Bronchial epithelial cell (primary cell): ENCODE results near the gene SPTAN1. TPM values are rescaled to one million over a fixed set of nuclear protein-coding genes. Genes with fewer than 3 reads are reported as not detected.

ENCODE experiments used
- DNase-seq: peaks from one replicate; pipeline ENCODE4 v3.0.0-alpha.2; 2010; ENCODE audit warnings: low read depth
- FAIRE-seq: peaks from 2 replicates; lab custom pipeline; 2011; peaks lifted over from hg19 to GRCh38; lab: Jason Lieb, UNC
- H3K27me3 ChIP-seq: 2 replicates; pipeline ENCODE4 v1.5.1; 2011; ENCODE audit warnings: low read length; ENCODE audit not compliant: control insufficient read depth, insufficient read depth
- H3K36me3 ChIP-seq: 2 replicates; pipeline ENCODE4 v1.5.1; 2011; ENCODE audit warnings: low read length; ENCODE audit not compliant: control insufficient read depth, insufficient read depth
- H3K4me3 ChIP-seq: 2 replicates; pipeline ENCODE4 v1.5.1; 2011; ENCODE audit warnings: mild to moderate bottlenecking, low read depth, low read length, control low read depth
- total RNA-seq: library from RNA; depleted of rRNA; stranded (reverse); fragments of >200 nt; gene quantifications from 2 replicates; pipeline ENCODE4 v1.2.1, GENCODE V29; 2014
- TF ChIP-seq, protein P1 (sequence below): IDR thresholded peaks from 2 replicates; pipeline ENCODE4 v1.5.1; 2011; ENCODE audit warnings: mild to moderate bottlenecking, moderate library complexity, low read length, control low read depth, inconsistent platforms; ENCODE audit not compliant: insufficient read depth, severe bottlenecking

SPTAN1 gene
- total RNA-seq, 1 donor from 2014 or later: 159 TPM

GRCh38 chr9:128635266-128636023 is 83.1 kb downstream of the SPTAN1 start:
- DNase-seq (peak; percentile 93), FAIRE-seq (peak; percentile 23)
- Histone ChIP-seq H3K4me3 (peak overlapping the region; percentile 14), H3K36me3 (peaks cover 24% of the 10 kb centered on the region), H3K27me3 (no peaks in the 10 kb centered on the region)
- TF ChIP-seq, protein P1, sequence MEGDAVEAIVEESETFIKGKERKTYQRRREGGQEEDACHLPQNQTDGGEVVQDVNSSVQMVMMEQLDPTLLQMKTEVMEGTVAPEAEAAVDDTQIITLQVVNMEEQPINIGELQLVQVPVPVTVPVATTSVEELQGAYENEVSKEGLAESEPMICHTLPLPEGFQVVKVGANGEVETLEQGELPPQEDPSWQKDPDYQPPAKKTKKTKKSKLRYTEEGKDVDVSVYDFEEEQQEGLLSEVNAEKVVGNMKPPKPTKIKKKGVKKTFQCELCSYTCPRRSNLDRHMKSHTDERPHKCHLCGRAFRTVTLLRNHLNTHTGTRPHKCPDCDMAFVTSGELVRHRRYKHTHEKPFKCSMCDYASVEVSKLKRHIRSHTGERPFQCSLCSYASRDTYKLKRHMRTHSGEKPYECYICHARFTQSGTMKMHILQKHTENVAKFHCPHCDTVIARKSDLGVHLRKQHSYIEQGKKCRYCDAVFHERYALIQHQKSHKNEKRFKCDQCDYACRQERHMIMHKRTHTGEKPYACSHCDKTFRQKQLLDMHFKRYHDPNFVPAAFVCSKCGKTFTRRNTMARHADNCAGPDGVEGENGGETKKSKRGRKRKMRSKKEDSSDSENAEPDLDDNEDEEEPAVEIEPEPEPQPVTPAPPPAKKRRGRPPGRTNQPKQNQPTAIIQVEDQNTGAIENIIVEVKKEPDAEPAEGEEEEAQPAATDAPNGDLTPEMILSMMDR: peak; percentile 87

GRCh38 chr9:128636024-128636390 is 83.6 kb downstream of the SPTAN1 start:
- H3K36me3 ChIP-seq: peaks cover 26% of the 10 kb centered on the region
- TF ChIP-seq, protein P1: peak; percentile 51
- FAIRE-seq (no peak), DNase-seq (no peak)
- no peaks in the 10 kb centered on the region for H3K27me3 ChIP-seq
- H3K4me3 ChIP-seq: no peak overlapping the region

- no peak for DNase-seq
- H3K27me3 ChIP-seq: no peaks in the 10 kb centered on the region
- H3K4me3 ChIP-seq: no peak overlapping the region
- TF ChIP-seq, protein P1: no peak
- peaks cover 23% of the 10 kb centered on the region for H3K36me3 ChIP-seq
- no peak for FAIRE-seq
Observed at GRCh38 chr9:128636556-128637530, 84.5 kb downstream of the SPTAN1 start.

DNA sequence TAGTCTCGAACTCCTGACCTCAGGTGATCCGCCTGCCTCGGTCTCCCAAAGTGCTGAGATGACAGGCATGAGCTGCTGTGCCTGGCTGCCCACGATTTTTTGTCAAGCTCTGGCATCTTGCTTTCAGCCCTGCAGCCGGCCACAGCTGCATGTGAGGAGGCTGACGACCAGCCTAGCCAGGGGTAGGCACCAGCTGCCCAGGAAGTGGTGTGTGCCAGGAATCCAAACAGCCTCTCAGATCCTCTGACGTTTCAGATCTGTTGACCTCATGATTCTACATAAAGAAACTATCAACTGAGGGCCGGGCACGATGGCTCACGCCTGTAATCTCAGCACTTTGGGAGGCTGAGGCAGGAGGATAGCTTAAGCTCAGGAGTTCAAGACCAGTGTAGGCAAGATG is 85.3 kb downstream of the SPTAN1 start:
- H3K27me3 ChIP-seq: no peaks in the 10 kb centered on the region
- FAIRE-seq: no peak
- H3K36me3 ChIP-seq: peaks cover 15% of the 10 kb centered on the region

DNA sequence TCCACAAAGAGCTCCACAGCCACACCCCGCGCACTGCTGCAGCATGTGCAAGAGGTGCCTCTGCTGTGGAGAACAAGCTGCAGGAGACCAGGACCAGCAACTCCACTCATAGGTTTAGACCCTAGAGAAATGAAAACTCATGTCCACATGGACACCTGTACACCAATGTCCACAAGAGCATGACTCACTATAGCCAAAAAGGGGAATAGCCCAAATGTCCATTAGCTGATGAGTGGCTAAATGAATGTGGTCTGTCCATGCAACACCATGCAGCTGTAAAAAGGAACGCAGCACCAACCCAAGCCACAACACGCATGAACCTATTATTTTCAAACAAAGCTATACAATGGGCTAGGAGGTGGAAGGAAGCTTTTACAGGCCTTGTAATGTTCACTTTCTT is 86.2 kb downstream of the SPTAN1 start:
- Histone ChIP-seq H3K27me3 (no peaks in the 10 kb centered on the region), H3K4me3 (no peak overlapping the region), H3K36me3 (peaks cover 9% of the 10 kb centered on the region)
- DNase-seq (no peak), FAIRE-seq (peak; percentile 88)
- TF ChIP-seq, protein P1: no peak

More for the DNA sequence above, 85.3 kb downstream of the SPTAN1 start:
- no peak overlapping the region for H3K4me3 ChIP-seq
- no peak for DNase-seq
- TF ChIP-seq, protein P1: no peak
